Esophagus muscularis mucosa (tissue), 4 donors: Measurements from ENCODE around the gene SCYGR2.

Experiments used
- CTCF ChIP-seq, 3 experiments: fragments of 200-600 bp in 2 of 3; fragments of 450-650 bp in 1 of 3; sonication (generic) in 2 of 3; IDR thresholded peaks; one replicate each; pipeline ENCODE4 v1.5.1; 2017 to 2019; ENCODE audit warnings: antibody characterized with exemption in 3 of 3, mild to moderate bottlenecking in 2 of 3, moderate library complexity in 1 of 3
- EP300 ChIP-seq: sonication (generic); formaldehyde crosslinking; IDR thresholded peaks from one replicate; pipeline ENCODE4 v1.6.1; 2017; ENCODE audit warnings: antibody characterized with exemption
- POLR2A ChIP-seq: fragments of 450-650 bp; IDR thresholded peaks from one replicate; pipeline ENCODE4 v1.6.1; 2017; ENCODE audit warnings: antibody characterized with exemption, moderate library complexity, mild to moderate bottlenecking, low read depth
- POLR2AphosphoS5 ChIP-seq, 2 donors: sonication (generic); formaldehyde crosslinking; IDR thresholded peaks; one replicate each; pipeline ENCODE4 v1.6.1; 2017; ENCODE audit warnings: antibody characterized with exemption in 2 of 2

- TF ChIP-seq POLR2A (no peak), CTCF (IDR thresholded peaks at IDR 0.05) (no peak), POLR2AphosphoS5 (IDR thresholded peaks at IDR 0.05) (no peak), EP300 (no peak)
These were observed 16.5 kb downstream of the SCYGR2 start for GRCh38 chr2:227615181-227615580.
